ENCODE measurements around the gene SCUBE3. TPM values are rescaled to one million over a fixed set of nuclear protein-coding genes. Genes with fewer than 3 reads are reported as not detected.

The SCUBE3 gene
- total RNA-seq, 1 experiment from 2014 or later: 0.05 TPM

DNA sequence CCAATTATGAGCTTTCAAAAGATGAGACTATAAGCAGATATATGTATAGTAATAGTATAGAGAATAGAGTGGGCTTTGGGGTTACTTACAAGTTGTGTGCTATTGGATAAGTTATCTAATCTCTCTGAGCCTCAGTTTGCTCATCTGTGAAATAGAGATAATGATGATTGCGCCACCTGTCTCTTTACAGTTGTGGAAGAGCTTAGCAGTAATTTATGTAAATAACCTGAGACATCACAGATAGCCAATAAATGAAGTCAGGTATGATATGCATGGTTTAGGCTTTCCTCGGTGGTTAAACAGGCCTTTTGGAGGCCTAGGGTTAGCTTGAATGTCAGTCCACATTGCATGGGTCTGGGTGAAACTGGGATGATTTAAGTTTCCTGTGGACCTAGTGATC, 29.8 kb upstream of the SCUBE3 start:
- Histone ChIP-seq H3K4me1 (ENCODE audit: control insufficient read depth in 1 of 2, insufficient read depth in 2 of 2, low read length in 2 of 2) (peaks cover 20 to 44% of the 10 kb centered on the region in 2 experiments), H3K9ac (ENCODE audit: low read length) (no peak overlapping the region), H4K20me1 (ENCODE audit: insufficient read depth) (no peaks in the 10 kb centered on the region), H2AFZ (ENCODE audit: low read depth, low read length, poor library complexity, severe bottlenecking) (no peak overlapping the region), H3K9me3 (ENCODE audit: control insufficient read depth in 1 of 2, insufficient read depth in 1 of 2, low read depth in 1 of 2, low read length in 2 of 2) (no peaks in the 10 kb centered on the region), H3K4me3 (replicated peaks in 1 of 2; ENCODE audit: low read depth in 1 of 2, low read length in 2 of 2) (no peak overlapping the region), H3K27ac (ENCODE audit: low read depth, low read length) (no peak overlapping the region), H3K36me3 (ENCODE audit: control insufficient read depth in 1 of 2, insufficient read depth in 2 of 2, low read length in 2 of 2) (no peaks in the 10 kb centered on the region), H3K4me2 (ENCODE audit: low read length) (no peak overlapping the region), H3K79me2 (ENCODE audit: insufficient read depth, low read length) (no peaks in the 10 kb centered on the region), H3K9me2 (ENCODE audit: insufficient read depth) (no peaks in the 10 kb centered on the region), H3K27me3 (ENCODE audit: insufficient read depth, low read length) (no peaks in the 10 kb centered on the region)
- DNase-seq (ENCODE audit: low read depth, low spot score): no peak
- RAD21 ChIA-PET (ENCODE audit: low non-redundant PET in 1 of 2, low total read pairs in 2 of 2, uncharacterized antibody in 2 of 2, unreplicated experiment in 2 of 2): no interaction called here
- CTCF ChIA-PET: interaction anchor here (1.9 kb wide), 1 partner anchor 21 kb away, joined by 7 read pairs; no protein-coding TSS in a partner anchor
- ATAC-seq: no peak
- intact Hi-C loops (cut with micrococcal nuclease): no loop called here
- no peak for TF ChIP-seq ZNF274 (IDR thresholded peaks at IDR 0.05; ENCODE audit: low read depth, low read length)
- no peak for TF ChIP-seq POLR2AphosphoS5 (IDR thresholded peaks at IDR 0.05; ENCODE audit: low read depth, low read length)
- no peak for TF ChIP-seq YY1 (IDR thresholded peaks at IDR 0.05; ENCODE audit: extremely low read depth, insufficient replicate concordance, low read depth, low read length)
- no peak for TF ChIP-seq ATF3 (IDR thresholded peaks at IDR 0.05)
- no peak for TF ChIP-seq ZFX (IDR thresholded peaks at IDR 0.05)
- TF ChIP-seq JUND (IDR thresholded peaks at IDR 0.05): no peak
- TF ChIP-seq, protein P1, sequence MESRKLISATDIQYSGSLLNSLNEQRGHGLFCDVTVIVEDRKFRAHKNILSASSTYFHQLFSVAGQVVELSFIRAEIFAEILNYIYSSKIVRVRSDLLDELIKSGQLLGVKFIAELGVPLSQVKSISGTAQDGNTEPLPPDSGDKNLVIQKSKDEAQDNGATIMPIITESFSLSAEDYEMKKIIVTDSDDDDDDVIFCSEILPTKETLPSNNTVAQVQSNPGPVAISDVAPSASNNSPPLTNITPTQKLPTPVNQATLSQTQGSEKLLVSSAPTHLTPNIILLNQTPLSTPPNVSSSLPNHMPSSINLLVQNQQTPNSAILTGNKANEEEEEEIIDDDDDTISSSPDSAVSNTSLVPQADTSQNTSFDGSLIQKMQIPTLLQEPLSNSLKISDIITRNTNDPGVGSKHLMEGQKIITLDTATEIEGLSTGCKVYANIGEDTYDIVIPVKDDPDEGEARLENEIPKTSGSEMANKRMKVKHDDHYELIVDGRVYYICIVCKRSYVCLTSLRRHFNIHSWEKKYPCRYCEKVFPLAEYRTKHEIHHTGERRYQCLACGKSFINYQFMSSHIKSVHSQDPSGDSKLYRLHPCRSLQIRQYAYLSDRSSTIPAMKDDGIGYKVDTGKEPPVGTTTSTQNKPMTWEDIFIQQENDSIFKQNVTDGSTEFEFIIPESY (IDR thresholded peaks at IDR 0.05; ENCODE audit: extremely low read depth, insufficient replicate concordance, low read length): no peak
- no peak for TF ChIP-seq SRF (IDR thresholded peaks at IDR 0.05; ENCODE audit: low read depth)
- TF ChIP-seq EZH2 (IDR thresholded peaks at IDR 0.05): no peak
- no peak for TF ChIP-seq CTCF (IDR thresholded peaks at IDR 0.05 in 2 of 3, conservative IDR thresholded peaks at IDR 0.05 in 1 of 3; ENCODE audit: borderline replicate concordance in 1 of 3, insufficient read depth in 1 of 3, low read depth in 2 of 3, low read length in 2 of 3)
- TF ChIP-seq RAD21 (IDR thresholded peaks at IDR 0.05; ENCODE audit: low read depth): no peak
- POLR2A ChIA-PET: no interaction called here
- no TSS peak for BruUV-seq (replicated peaks)

Data from HCT116 (cell line).